SU-DHL-6 (cell line): ENCODE data around the gene RFX4.

Source experiments
- CTCF ChIP-seq: fragments of 200-600 bp; sonication (generic); IDR thresholded peaks from one replicate; pipeline ENCODE4 v1.5.1; 2017; ENCODE audit warnings: antibody characterized with exemption, mild to moderate bottlenecking, low read length, moderate library complexity; ENCODE audit not compliant: insufficient read depth, poor library complexity, severe bottlenecking
- EZH2phosphoT487 ChIP-seq: fragments of 200-600 bp; sonication (generic), shearing (Covaris generic); conservative IDR thresholded peaks from 2 replicates; pipeline ENCODE4 v1.6.1; 2018; ENCODE audit warnings: mild to moderate bottlenecking, antibody characterized with exemption, low read length, moderate library complexity, mixed read lengths

- TF ChIP-seq CTCF: no peak
- no peak for TF ChIP-seq EZH2phosphoT487
Measured at GRCh38 chr12:106732890-106733289, 150.1 kb downstream of the RFX4 start.
